AG09309 (cell line): ENCODE measurements around the gene KIRREL2.

Experiments
- DNase-seq: peaks from one replicate; pipeline ENCODE4 v3.0.0-alpha.2; 2010; ENCODE audit warnings: low read depth
- H3K4me3 ChIP-seq: 2 replicates; pipeline ENCODE4 v1.5.1; 2011; ENCODE audit warnings: mild to moderate bottlenecking, low read depth, low read length, moderate library complexity; ENCODE audit not compliant: control insufficient read depth
- CTCF ChIP-seq: IDR thresholded peaks from 2 replicates; pipeline ENCODE4 v1.5.1; 2011; ENCODE audit warnings: mild to moderate bottlenecking, low read depth, low read length, inconsistent platforms; ENCODE audit not compliant: insufficient read depth, control insufficient read depth; ENCODE audit errors: missing control alignments

KIRREL2 gene

GRCh38 chr19:35870798-35871197, 14.1 kb downstream of the KIRREL2 start:
- no peak for DNase-seq
- no peak for TF ChIP-seq CTCF
- no peak overlapping the region for H3K4me3 ChIP-seq

- no peak for TF ChIP-seq CTCF
- DNase-seq: no peak
- no peak overlapping the region for H3K4me3 ChIP-seq
Observed at GRCh38 chr19:35871611-35872010, 14.9 kb downstream of the KIRREL2 start.

- H3K4me3 ChIP-seq: no peak overlapping the region
- no peak for TF ChIP-seq CTCF
- DNase-seq: no peak
Observed at GRCh38 chr19:35872180-35872579, 15.5 kb downstream of the KIRREL2 start.

DNA sequence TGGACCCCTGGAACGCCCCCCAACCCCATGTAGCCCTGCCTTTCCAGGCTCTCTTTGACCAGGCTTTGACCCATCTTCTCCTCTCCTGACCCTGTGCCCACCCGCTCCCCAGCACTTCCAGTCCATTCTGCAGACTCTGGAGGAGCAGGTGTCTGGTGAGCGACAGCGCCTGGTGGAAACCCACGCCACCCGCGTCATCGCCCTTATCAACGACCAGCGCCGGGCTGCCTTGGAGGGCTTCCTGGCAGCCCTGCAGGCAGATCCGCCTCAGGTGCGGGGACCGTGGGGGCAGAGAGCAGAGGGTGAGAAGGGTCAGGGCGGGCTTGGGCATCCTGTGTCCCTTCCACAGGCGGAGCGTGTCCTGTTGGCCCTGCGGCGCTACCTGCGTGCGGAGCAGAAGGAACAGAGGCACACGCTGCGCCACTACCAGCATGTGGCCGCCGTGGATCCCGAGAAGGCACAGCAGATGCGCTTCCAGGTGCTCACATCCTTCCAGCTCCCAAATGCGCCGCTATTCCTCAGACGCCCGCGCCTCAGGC, 17.8 kb downstream of the KIRREL2 start:
- no peak for TF ChIP-seq CTCF
- DNase-seq: no peak
- no peak overlapping the region for H3K4me3 ChIP-seq

- H3K4me3 ChIP-seq: no peak overlapping the region
- no peak for DNase-seq
Observed at GRCh38 chr19:35879068-35879467, 22.4 kb downstream of the KIRREL2 start.

GRCh38 chr19:35879770-35880317, 23.1 kb downstream of the KIRREL2 start:
- H3K4me3 ChIP-seq: no peak overlapping the region
- no peak for TF ChIP-seq CTCF
- peak; percentile 53 for DNase-seq

More at GRCh38 chr19:35879068-35879467, 22.4 kb downstream of the KIRREL2 start:
- no peak for TF ChIP-seq CTCF
